ENCODE data around the gene AMACR.

AMACR gene

DNA sequence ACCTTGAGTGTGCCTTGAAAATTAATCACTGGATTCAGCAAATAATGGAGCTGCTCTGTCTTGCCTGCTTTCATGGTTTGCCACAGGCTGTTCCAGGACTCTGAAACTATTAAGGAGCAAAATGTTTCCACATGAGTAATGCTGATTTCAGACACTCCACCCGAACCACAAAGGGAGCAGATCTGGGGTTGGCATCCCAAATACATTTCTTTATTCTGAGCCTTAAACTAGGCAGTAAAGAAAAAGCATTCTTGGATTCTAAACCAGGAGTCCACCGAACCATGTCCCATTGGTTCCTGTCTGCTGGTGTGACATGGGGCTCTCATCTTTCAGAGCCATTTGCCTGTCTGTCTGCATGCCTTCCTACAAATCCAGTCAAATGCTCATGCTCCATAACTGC, 45.3 kb upstream of the AMACR start:
- no peak overlapping the region for H3K4me3 ChIP-seq (ENCODE audit: low read length)
- TF ChIP-seq, protein P1, sequence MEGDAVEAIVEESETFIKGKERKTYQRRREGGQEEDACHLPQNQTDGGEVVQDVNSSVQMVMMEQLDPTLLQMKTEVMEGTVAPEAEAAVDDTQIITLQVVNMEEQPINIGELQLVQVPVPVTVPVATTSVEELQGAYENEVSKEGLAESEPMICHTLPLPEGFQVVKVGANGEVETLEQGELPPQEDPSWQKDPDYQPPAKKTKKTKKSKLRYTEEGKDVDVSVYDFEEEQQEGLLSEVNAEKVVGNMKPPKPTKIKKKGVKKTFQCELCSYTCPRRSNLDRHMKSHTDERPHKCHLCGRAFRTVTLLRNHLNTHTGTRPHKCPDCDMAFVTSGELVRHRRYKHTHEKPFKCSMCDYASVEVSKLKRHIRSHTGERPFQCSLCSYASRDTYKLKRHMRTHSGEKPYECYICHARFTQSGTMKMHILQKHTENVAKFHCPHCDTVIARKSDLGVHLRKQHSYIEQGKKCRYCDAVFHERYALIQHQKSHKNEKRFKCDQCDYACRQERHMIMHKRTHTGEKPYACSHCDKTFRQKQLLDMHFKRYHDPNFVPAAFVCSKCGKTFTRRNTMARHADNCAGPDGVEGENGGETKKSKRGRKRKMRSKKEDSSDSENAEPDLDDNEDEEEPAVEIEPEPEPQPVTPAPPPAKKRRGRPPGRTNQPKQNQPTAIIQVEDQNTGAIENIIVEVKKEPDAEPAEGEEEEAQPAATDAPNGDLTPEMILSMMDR (IDR thresholded peaks at IDR 0.05; ENCODE audit: insufficient read depth, low read depth, low read length, missing control alignments) = no peak
- peak; percentile 87 for DNase-seq (ENCODE audit: low read depth)

DNA sequence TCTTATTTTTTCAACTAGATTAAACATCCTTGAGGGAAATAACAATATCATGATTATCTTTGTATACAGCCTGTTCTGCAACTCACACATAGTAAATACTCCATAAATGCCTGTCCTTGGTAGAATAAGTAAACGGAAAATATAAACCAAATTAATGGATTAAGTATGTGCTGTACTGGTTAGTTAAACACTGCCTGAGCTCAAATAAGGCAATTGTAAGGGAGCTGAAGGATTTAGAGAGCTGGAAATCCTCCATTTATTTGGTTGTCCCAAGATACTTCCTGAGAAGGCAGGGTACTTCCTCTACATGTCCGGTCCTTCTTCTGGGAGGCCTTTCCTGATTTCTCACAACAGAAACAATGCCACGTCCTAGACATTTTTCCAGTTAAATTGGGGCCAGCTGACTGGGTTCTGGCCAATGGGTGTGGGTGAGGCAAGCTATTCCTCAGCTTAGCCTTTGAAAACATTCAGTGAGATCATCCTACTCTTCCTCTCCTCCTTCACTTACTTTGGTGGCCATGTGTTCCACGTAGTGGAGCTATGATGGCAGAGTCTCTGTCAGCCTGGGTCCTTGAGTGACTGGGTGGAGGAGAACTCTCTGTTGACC, 43.6 kb upstream of the AMACR start:
- no peak overlapping the region for H3K4me3 ChIP-seq (ENCODE audit: low read length)
- TF ChIP-seq, protein P1 (IDR thresholded peaks at IDR 0.05; ENCODE audit: insufficient read depth, low read depth, low read length, missing control alignments) = no peak
- no peak for DNase-seq (ENCODE audit: low read depth)

DNA sequence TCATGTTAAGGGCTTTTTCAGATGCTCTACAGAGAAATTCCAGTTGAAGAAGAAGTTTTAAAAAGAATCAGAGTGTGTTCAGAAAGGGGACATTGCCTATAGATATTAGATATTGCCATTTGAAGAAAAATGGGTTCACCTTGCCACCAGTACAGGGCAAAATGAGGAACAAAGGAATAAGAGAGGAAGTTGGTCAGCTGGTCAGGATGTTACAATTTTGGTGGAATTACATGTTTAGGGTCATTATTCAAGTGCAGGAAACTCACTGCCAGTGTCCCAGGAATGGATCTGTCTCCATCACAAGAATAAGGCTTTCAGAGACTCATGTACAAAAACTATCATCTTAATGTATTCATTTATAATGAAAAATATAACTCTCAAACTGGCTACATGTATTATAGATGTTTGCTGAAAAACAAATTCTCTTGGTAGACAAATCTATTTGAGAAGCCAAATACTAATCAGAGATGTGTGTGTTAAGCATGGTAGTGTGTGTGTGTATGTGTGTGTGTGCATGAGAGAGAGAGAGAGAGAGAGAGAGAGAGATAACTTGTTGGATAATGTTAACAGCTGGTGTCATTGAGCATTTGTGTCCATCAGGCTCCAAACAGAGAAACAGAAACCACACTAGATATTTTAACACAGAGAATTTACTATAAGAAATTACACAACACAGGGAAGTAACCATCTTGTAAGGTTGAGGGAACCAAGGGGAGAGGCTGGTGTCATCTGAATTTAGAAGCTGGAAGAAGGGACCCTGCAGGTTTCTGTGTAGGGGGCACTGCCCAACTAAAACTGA, 40.1 kb upstream of the AMACR start:
- TF ChIP-seq, protein P1 (IDR thresholded peaks at IDR 0.05; ENCODE audit: insufficient read depth, low read depth, low read length, missing control alignments) = no peak
- DNase-seq (ENCODE audit: low read depth) = no peak
- H3K4me3 ChIP-seq (ENCODE audit: low read length) = no peak overlapping the region

DNA sequence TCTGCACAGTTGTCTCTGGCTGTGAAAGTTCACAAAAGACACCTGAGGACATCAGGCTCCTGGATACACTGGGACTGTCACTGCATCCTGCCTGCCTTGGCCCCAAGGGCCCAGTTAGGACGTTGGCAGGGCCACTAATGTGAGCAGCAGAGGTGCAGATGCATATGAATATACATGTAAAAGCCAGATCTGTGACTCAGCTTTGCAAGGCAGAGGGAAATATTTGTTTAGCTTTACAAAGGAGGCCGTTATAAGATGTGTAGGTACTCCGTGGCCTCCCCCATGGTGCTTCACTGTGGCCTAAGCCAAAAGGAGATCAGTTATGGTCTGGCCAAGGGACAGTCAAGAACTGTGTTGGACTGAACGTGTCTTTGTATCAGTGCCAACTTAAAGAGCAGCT, 39.3 kb upstream of the AMACR start:
- DNase-seq (ENCODE audit: low read depth) = peak; percentile 37
- TF ChIP-seq, protein P1 (IDR thresholded peaks at IDR 0.05; ENCODE audit: insufficient read depth, low read depth, low read length, missing control alignments) = no peak
- no peak overlapping the region for H3K4me3 ChIP-seq (ENCODE audit: low read length)

DNA sequence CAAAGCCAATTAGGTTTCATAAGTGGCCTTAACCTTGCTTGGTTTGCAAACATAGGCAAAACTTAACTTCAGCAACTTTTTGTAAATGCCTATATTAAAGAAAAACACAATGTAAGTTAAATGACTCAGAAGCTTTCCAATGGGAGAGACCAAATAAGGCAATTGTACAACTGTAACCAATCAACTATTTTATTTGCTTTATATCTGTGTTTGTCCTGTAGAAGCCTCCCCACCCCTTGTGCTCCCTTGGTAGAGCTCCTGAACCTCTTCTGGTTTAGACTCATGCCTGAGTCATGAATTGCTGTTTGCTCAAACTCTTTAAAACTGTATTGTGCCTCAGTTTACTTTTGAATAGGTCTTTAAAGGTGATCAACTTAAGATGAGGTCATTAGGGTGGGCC, 38.1 kb upstream of the AMACR start:
- H3K4me3 ChIP-seq (ENCODE audit: low read length) = no peak overlapping the region
- peak; percentile 69 for DNase-seq (ENCODE audit: low read depth)
- TF ChIP-seq, protein P1 (IDR thresholded peaks at IDR 0.05; ENCODE audit: insufficient read depth, low read depth, low read length, missing control alignments) = no peak

DNA sequence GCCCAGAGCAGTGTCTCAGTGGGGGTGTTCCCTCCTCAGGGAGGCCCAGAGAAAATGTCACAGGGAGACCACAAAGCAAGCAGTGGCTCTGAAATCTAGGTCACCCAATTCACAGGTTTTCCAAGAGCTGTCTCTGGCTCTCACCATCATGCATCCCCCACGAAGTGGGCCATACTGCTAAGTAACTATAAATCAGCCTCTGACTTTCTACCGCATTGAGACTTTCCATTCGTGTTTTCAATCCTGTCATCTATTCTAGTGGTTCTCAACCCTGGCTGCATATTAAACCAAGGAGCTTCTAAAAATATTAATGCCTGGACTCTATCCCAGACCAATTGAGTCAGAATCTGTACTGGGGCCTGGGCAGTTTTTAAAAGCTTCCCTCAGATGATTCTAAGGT, 37.2 kb upstream of the AMACR start:
- no peak overlapping the region for H3K4me3 ChIP-seq (ENCODE audit: low read length)
- TF ChIP-seq, protein P1 (IDR thresholded peaks at IDR 0.05; ENCODE audit: insufficient read depth, low read depth, low read length, missing control alignments) = no peak
- DNase-seq (ENCODE audit: low read depth) = no peak

All from epithelial cell of esophagus (primary cell).